Loucy (cell line): ENCODE measurements around the gene FBH1.

Source experiments
- H2AFZ ChIP-seq: fragments of 200-600 bp; sonication (generic); 2 replicates; pipeline ENCODE4 v1.6.0; 2016; ENCODE audit warnings: antibody characterized with exemption, mild to moderate bottlenecking, low read length, moderate library complexity
- H3F3A ChIP-seq: fragments of 200-600 bp; 2 replicates; pipeline ENCODE4 v1.6.0; 2016; ENCODE audit warnings: antibody characterized with exemption, low read depth, mild to moderate bottlenecking
- H3K27me3 ChIP-seq: fragments of 200-600 bp; sonication (generic); 2 replicates; pipeline ENCODE4 v1.6.1; 2014; ENCODE audit warnings: low read length, mild to moderate bottlenecking; ENCODE audit not compliant: insufficient read depth, poor library complexity, severe bottlenecking
- H3K36me3 ChIP-seq: fragments of 200-600 bp; sonication (generic); 2 replicates; pipeline ENCODE4 v1.6.1; 2016; ENCODE audit warnings: low read length; ENCODE audit not compliant: insufficient read depth
- H3K4me1 ChIP-seq: fragments of 200-600 bp; sonication (generic); 2 replicates; pipeline ENCODE4 v1.5.1; 2014; ENCODE audit warnings: low read length, mild to moderate bottlenecking; ENCODE audit not compliant: insufficient read depth, poor library complexity, severe bottlenecking
- H3K4me2 ChIP-seq: fragments of 200-600 bp; sonication (generic); 2 replicates; pipeline ENCODE4 v1.6.0; 2014; ENCODE audit warnings: antibody characterized with exemption, low read length, low read depth, mild to moderate bottlenecking; ENCODE audit not compliant: poor library complexity, severe bottlenecking
- H3K4me3 ChIP-seq: fragments of 200-600 bp; sonication (generic); 2 replicates; pipeline ENCODE4 v1.5.1; 2014; ENCODE audit warnings: low read length, mild to moderate bottlenecking, mixed read lengths; ENCODE audit not compliant: poor library complexity, severe bottlenecking
- H3K79me2 ChIP-seq: fragments of 200-600 bp; sonication (generic); 2 replicates; pipeline ENCODE4 v1.6.1; 2014; ENCODE audit warnings: low read length; ENCODE audit not compliant: insufficient read depth
- H3K9ac ChIP-seq: fragments of 200-600 bp; sonication (generic); 2 replicates; pipeline ENCODE4 v1.6.0; 2014; ENCODE audit warnings: mild to moderate bottlenecking, low read depth, low read length, moderate library complexity; ENCODE audit not compliant: poor library complexity, severe bottlenecking
- H3K9me2 ChIP-seq: fragments of 200-600 bp; sonication (generic); replicated peaks from 2 replicates; pipeline ENCODE4 v1.6.1; 2016; ENCODE audit warnings: low read depth, low read length, mixed read lengths
- H3K9me3 ChIP-seq: fragments of 200-600 bp; sonication (generic); 2 replicates; pipeline ENCODE4 v1.6.1; 2014; ENCODE audit warnings: mild to moderate bottlenecking, antibody characterized with exemption, low read length, low read depth; ENCODE audit not compliant: insufficient read depth
- H4K20me1 ChIP-seq: fragments of 200-600 bp; sonication (generic); 2 replicates; pipeline ENCODE4 v1.6.0; 2014; ENCODE audit warnings: antibody characterized with exemption, low read length, mild to moderate bottlenecking; ENCODE audit not compliant: insufficient read depth, poor library complexity, severe bottlenecking
- CTCF ChIP-seq: fragments of 200-600 bp; sonication (generic); conservative IDR thresholded peaks from 2 replicates; pipeline ENCODE4 v1.5.1; 2014; ENCODE audit warnings: mild to moderate bottlenecking, antibody characterized with exemption, low read length
- EZH2phosphoT487 ChIP-seq: fragments of 200-600 bp; IDR thresholded peaks from 2 replicates; pipeline ENCODE4 v1.6.1; 2018; ENCODE audit warnings: antibody characterized with exemption, mild to moderate bottlenecking, moderate library complexity, borderline replicate concordance

FBH1 gene

GRCh38 chr10:5965266-5965665, 75.2 kb downstream of the FBH1 start:
- Histone ChIP-seq H3K4me3 (no peak overlapping the region), H2AFZ (no peak overlapping the region), H3K9me2 (no peaks in the 10 kb centered on the region), H3K27me3 (no peaks in the 10 kb centered on the region), H3F3A (no peaks in the 10 kb centered on the region), H3K4me1 (no peaks in the 10 kb centered on the region), H3K4me2 (no peak overlapping the region), H4K20me1 (no peaks in the 10 kb centered on the region), H3K79me2 (no peaks in the 10 kb centered on the region), H3K36me3 (no peaks in the 10 kb centered on the region), H3K9ac (no peak overlapping the region), H3K9me3 (no peaks in the 10 kb centered on the region)
- TF ChIP-seq EZH2phosphoT487, result no peak
- no peak for TF ChIP-seq CTCF

GRCh38 chr10:5968037-5968680, 78.1 kb downstream of the FBH1 start:
- no peaks in the 10 kb centered on the region for H3F3A ChIP-seq
- H3K9me2 ChIP-seq, result no peaks in the 10 kb centered on the region
- no peak overlapping the region for H3K9ac ChIP-seq
- no peaks in the 10 kb centered on the region for H3K36me3 ChIP-seq
- H3K27me3 ChIP-seq, result no peaks in the 10 kb centered on the region
- H3K4me3 ChIP-seq, result no peak overlapping the region
- no peak overlapping the region for H2AFZ ChIP-seq
- no peaks in the 10 kb centered on the region for H3K4me1 ChIP-seq
- no peaks in the 10 kb centered on the region for H4K20me1 ChIP-seq
- H3K9me3 ChIP-seq, result no peaks in the 10 kb centered on the region
- no peak for TF ChIP-seq CTCF
- TF ChIP-seq EZH2phosphoT487, result no peak
- H3K4me2 ChIP-seq, result no peak overlapping the region
- no peaks in the 10 kb centered on the region for H3K79me2 ChIP-seq

- Histone ChIP-seq H3K36me3 (no peaks in the 10 kb centered on the region), H3K4me1 (no peaks in the 10 kb centered on the region), H4K20me1 (no peaks in the 10 kb centered on the region), H3F3A (no peaks in the 10 kb centered on the region), H3K79me2 (no peaks in the 10 kb centered on the region), H3K27me3 (no peaks in the 10 kb centered on the region), H3K4me3 (no peak overlapping the region), H2AFZ (no peak overlapping the region), H3K4me2 (no peak overlapping the region), H3K9ac (no peak overlapping the region), H3K9me2 (no peaks in the 10 kb centered on the region), H3K9me3 (no peaks in the 10 kb centered on the region)
- TF ChIP-seq EZH2phosphoT487, result no peak
- no peak for TF ChIP-seq CTCF
Measured at GRCh38 chr10:5968681-5969453, 78.8 kb downstream of the FBH1 start.
